GM08714 (cell line): ENCODE measurements around the gene DAP.

ENCODE experiments used
- H3K4me3 ChIP-seq: fragments of 200-500 bp; sonication (Bioruptor generic); 2 replicates; pipeline ENCODE4 v1.5.1; 2014; ENCODE audit warnings: mild to moderate bottlenecking, low read length, inconsistent platforms
- ZNF274 ChIP-seq: IDR thresholded peaks from 2 replicates; pipeline ENCODE4 v1.6.1; 2012; ENCODE audit warnings: mild to moderate bottlenecking, low read depth, low read length

Gene DAP

DNA sequence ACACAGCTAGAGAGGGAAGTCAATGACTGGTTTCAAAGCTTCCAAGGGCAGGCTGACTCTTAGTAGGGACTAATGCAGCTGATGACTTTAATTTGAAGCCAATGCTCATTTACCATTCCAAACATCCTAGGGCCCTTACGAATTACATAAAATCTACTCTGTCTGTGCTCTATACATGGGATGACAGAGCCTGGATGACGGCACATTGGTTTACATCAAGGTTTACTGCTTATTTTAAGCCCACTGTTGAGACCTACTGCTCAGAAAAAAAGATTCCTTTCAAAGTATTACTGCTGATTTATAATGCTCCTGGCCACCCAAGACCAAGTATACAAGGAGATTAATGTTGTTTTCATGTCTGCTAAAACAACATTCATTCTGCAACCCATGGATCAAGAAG lies 74.1 kb downstream of the DAP start:
- TF ChIP-seq ZNF274, result no peak

DNA sequence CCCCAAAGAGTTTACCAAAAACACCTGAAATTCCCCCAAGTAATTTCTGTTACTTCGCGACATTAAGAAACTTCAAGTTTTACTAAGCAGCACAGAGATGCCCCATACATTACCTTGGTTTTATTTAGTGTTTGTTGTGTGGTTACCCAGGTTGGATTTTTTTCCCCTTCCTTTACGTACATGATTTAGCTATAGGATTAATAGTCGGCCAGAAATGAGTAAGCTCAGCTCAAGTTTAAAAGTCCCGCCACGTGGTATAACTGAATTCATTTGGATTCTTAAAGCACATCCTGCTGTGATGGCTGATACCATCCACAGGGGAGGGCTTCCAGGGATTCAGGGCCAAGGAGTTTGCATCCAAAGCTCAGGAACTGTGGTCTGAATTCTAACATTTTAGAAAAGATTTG lies 75.9 kb downstream of the DAP start:
- no peak overlapping the region for H3K4me3 ChIP-seq
- TF ChIP-seq ZNF274, result no peak

More for the DNA sequence above, 74.1 kb downstream of the DAP start:
- H3K4me3 ChIP-seq, result no peak overlapping the region

DNA sequence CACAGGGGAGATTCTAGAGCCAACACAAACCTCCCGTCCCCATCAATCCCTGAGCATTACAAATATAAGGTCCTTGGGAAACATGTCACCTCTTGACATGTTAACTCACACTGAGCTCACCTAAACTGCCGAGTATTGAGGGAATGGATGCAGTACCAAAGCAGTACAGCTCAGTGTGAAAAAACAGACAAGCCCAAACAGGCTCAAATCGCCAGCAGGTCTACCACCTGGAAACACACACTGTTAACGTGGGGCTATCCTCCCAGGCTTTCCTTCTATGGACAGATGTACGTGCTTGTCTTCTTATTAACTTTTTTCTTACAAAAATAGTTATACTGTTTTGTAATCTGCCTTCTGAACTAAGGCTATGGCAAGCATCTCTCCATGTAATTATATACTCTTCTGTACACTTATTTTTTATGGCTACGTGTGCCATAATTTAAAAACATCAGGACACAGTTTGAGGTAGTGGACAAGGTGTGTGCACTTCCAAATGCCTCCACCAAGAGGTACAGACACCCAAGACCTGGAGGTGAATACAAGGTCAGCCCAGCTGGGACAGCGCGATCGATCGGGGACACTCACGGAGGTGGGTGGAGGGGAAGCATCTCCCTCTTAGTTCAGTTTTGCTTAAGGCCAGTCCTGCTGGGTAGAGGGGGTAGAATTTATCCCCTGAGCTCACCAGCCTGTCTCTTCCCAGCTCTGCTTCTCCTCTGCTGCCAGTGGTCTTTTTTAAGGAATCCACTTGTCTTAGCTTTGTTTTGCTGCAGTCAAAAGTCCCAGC lies 76.5 kb downstream of the DAP start:
- no peak for TF ChIP-seq ZNF274

DNA sequence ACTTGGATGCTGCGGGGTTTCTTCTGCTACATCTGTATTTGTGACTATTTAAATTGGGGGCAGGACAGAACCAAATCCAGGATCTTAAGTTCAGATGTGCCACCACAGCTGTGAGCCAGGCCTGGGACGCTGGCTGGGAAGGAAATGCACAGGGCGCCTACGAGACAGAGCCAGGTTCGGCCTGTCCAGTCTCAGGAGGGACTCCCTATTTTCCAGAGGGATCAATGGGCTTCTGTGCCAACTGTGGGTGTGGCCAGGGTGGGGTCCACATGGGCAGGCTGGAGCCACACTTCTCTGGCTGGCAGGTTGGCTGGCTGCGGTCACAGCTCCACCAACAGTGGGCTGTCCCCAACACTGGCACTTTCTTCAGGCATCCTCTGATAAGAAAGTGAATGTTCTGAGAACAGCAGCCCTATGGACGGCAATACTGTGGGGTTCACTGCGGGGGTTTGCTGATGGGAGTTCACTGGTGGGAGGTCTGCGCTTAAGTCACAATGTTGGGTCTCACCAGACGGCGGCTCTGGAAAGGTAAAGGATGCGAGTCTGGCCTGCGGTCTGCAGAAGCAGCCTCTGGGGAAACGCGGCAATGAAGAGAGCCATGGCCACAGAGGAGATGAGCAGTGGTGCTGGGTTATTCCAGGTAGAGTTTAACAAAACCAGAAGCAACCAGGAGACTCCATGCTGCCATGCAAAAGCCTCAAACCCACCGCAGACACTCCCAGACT lies 78.1 kb downstream of the DAP start:
- no peak for TF ChIP-seq ZNF274
- no peak overlapping the region for H3K4me3 ChIP-seq

More for the DNA sequence above, 76.5 kb downstream of the DAP start:
- H3K4me3 ChIP-seq, result no peak overlapping the region

DNA sequence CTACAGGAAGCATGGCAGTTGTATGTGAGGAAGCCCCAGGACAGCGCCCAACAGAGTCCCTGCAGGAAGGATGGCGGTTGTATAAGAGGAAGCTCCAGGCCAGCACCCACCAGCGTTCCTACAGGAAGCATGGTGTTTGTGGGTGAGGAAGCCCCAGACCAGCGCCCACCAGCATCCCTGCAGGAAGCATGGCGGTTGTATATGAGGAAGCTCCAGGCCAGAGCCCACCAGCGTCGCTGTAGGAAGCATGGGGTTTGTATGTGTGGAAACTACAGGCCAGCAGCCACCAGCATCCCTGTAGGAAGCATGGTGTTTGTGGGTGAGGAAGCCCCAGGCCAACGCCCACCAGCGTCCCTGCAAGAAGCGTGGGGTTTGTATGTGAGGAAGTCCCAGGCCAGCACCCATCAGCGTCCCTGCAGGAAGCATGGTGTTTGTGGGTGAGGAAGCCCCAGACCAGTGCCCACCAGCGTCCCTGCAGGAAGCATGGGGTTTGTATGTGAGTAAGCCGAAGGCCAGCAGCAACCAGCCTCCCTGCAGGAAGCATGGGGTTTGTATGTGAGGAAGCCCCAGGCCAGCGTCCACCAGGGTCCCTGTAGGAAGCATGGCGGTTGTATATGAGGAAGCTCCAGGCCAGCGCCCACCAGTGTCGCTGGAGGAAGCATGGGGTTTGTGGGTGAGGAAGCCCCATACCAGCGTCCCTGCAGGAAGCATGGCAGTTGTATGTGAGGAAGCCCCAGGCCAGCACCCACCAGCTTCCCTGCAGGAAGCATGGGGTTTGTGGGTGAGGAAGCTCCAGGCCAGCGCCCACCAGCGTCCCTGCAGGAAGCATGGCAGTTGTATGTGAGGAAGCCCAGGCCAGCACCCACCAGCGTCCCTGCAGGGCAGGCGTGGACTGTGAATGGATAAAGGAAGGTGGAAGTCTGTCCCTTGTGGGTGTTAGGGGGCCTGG lies 79.0 kb downstream of the DAP start:
- H3K4me3 ChIP-seq, result no peak overlapping the region
- no peak for TF ChIP-seq ZNF274

DNA sequence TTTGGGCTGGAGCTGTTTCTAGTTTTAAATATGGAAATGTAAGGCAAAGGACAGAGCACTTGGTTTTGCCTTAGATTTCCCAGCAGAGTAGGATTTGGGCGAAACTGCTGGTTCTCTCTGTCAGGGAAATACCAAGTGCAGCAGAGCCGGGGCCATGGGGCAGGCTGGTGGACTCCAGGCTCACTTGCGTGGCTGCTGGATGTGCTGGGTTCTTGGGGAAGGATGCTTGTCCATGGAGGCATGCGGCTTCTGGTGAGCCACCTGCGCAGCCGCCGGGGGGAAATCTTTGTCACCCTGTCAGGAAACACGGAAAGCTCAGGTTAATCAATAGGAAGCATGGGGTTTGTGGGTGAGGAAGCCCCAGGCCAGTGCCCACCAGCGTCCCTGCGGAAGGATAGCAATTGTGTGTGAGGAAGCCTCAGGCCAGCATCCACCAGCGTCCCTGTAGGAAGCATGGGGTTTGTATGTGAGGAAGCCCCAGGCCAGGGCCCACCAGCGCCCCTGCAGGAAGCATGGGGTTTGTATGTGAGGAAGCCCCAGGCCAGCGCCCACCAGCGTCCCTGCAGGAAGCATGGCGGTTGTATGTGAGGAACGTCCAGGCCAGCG lies 80.1 kb downstream of the DAP start:
- no peak for TF ChIP-seq ZNF274
- no peak overlapping the region for H3K4me3 ChIP-seq

- H3K4me3 ChIP-seq, result no peak overlapping the region
- no peak for TF ChIP-seq ZNF274
These were observed 81.6 kb downstream of the DAP start for GRCh38 chr5:10679336-10679988.

DNA sequence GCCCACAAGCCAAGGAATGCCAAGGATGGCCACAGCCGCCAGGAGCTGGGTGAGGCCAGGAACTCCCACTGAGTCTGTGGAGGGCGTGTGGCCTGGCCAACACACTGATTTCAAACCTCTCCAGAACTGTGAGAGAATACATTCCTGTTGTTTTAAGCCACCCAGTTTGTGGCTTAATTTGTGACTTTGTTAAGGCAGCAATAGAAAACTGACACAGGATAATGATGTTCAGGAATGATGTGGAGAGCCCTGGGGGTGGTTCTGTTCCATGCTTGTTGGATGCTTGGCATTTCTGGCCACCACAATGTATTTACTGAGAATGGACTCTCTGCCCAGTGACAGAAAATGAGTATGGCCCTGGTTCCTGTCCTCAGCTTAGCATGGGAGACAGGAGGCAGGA lies 82.8 kb downstream of the DAP start:
- no peak for TF ChIP-seq ZNF274
- no peak overlapping the region for H3K4me3 ChIP-seq

DNA sequence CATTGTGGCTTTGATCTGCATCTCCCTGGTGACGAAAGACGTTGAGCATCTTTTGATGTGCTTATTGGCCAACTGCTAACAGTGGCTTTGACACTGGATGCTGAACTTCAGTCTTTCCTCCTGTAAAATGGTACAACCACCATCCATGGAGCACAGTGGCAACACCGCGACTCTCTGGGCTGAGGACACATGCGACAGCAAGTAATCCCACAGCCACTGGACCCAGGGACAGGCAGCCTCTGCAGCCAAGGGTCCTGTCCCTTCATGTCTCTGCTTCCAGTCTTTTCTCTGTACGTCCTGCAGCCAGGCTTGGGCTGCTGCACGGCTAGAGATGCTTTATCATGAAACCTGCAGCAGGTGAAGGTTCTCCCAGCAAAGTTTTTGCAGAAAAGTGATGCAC lies 83.5 kb downstream of the DAP start:
- no peak overlapping the region for H3K4me3 ChIP-seq
- no peak for TF ChIP-seq ZNF274

DNA sequence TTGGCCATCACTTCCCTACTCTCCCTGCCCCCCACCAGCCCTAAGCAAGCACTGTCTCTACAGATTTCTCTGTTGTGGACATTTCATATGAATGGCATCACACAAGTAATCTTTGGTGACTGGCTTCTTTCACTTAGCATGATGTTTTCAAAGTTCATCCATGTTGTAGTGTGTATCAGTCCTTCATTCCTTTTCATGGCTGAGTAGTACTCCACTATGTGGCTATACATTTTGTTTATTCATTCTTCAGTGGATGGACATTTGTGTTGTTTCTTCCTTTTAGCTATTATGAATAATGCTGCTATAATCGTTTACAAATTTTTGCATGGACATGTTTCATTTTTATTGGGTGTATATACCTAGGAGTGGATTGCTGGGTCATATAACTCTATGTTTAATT lies 84.1 kb downstream of the DAP start:
- no peak overlapping the region for H3K4me3 ChIP-seq
- no peak for TF ChIP-seq ZNF274

- TF ChIP-seq ZNF274, result no peak
- no peak overlapping the region for H3K4me3 ChIP-seq
These were observed 84.8 kb downstream of the DAP start for GRCh38 chr5:10676224-10676623.

DNA sequence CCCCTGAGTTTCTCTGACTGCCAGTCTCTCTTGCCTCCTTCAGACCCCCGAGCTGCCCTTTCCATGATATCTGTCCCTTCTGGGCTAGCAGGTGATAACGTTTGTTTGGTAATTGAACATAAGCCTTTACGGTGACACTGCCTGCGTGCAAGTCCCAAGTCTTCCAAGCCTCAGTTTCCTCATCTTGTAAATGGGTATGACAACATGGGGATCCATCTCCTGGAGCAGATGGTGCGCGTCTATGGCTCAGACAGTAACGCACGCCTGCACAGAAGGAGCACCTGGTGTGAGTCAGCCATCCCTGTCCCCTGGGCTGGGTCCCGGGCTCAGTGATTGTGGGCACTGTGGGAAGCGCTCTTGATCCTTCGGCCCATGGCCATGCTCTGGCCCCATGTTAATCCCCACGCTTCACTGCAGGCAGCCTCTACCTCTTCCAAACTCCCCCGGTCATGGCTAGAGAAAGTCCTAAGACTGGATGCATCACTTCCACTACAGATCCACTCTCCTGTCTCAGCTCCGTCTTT lies 85.8 kb downstream of the DAP start:
- TF ChIP-seq ZNF274, result no peak
- H3K4me3 ChIP-seq, result no peak overlapping the region

DNA sequence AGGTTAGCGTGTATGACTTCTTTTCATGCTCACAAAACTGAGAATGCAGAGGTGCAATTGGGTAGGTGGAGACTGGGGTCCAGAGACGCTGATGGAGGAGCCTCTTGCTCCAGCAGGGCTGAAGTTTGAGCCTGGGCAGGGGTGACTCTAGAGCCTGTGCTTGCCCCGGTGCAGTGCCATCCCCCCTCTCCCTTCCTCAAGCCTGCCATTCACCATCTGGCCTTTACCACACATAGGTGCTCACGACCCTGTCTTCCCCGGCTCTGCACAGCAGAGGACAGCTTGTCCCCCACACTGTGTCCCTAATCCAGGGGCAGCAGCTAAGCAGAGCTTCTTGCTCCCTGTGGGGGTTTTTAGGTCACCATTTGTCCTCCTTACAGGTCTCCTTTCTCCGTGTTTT lies 86.5 kb downstream of the DAP start:
- H3K4me3 ChIP-seq, result no peak overlapping the region
- no peak for TF ChIP-seq ZNF274
